Sigmoid colon (tissue), 3 donors: ENCODE data around the gene MYO18B.

ENCODE experiments used
- CTCF ChIP-seq, 4 experiments: fragments of 450-650 bp in 3 of 4; fragments of 200-600 bp in 1 of 4; IDR thresholded peaks; one replicate each; pipeline ENCODE4 v1.5.1; 2016 to 2019; ENCODE audit warnings: antibody characterized with exemption in 4 of 4, mild to moderate bottlenecking in 3 of 4, moderate library complexity in 2 of 4
- POLR2A ChIP-seq, 2 donors: fragments of 450-650 bp; IDR thresholded peaks; one replicate each; pipeline ENCODE4 v1.6.1; 2016; ENCODE audit warnings: antibody characterized with exemption in 2 of 2, mild to moderate bottlenecking in 2 of 2, moderate library complexity in 2 of 2

- no peak for TF ChIP-seq CTCF (IDR thresholded peaks at IDR 0.05)
- TF ChIP-seq POLR2A (IDR thresholded peaks at IDR 0.05) = no peak
Measured at GRCh38 chr22:25745341-25746011, 3.5 kb downstream of the MYO18B start.
